ENCODE results near the gene MRPS10. TPM values are rescaled to one million over a fixed set of nuclear protein-coding genes. Genes with fewer than 3 reads are reported as not detected.

The MRPS10 gene
- total RNA-seq, 2 donors from 2014 or later = 8.9 to 14.0 TPM

DNA sequence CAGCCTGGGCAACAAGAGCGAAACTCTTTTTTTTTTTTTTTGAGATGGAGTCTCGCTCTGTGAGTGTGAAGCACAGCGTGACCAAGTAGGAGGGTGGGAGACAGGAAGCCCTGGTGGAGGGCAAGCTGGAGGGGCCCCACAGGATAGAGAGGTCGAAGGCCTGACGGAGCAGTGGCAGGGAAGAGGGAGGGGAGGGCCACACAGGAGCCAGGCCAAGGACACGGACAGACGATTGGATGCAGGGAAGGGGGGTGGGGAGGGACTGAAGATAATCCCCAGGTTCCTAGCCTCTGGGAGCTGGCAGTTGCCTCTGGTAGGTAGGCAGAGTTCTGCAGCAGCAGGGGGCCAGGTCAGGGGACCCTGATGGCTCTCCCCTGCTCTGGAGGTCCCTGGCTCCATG, 55.3 kb downstream of the MRPS10 start:
- intact Hi-C loops (cut with DNase I) = no loop called here
- DNase-seq (no peak), ATAC-seq (no peak)
- Histone ChIP-seq H3K4me1 (no peaks in the 10 kb centered on the region), H3K27ac (no peak overlapping the region), H3K9me3 (no peaks in the 10 kb centered on the region), H3K36me3 (replicated peaks in 1 of 2; ENCODE audit: insufficient read depth in 1 of 2, low read depth in 2 of 2) (no peaks in the 10 kb centered on the region), H3K4me3 (no peak overlapping the region), H3K27me3 (no peaks in the 10 kb centered on the region)
- no peak for TF ChIP-seq POLR2A (IDR thresholded peaks at IDR 0.05)
- 44 to 45% methylated on average over 7 of the region's 7 CpGs for WGBS, 2 donors

- no peaks in the 10 kb centered on the region for H3K9me3 ChIP-seq
- no peak overlapping the region for H3K27ac ChIP-seq
- intact Hi-C loops (cut with DNase I) = no loop called here
- no peak overlapping the region for H3K4me3 ChIP-seq
- WGBS, 2 donors = 50 to 65% methylated on average over 4 of the region's 4 CpGs
- H3K27me3 ChIP-seq = no peaks in the 10 kb centered on the region
- no peaks in the 10 kb centered on the region for H3K4me1 ChIP-seq
- ATAC-seq (no peak), DNase-seq (peak in 2 of 4 donors; percentile 14 to 33)
- TF ChIP-seq, protein P1, sequence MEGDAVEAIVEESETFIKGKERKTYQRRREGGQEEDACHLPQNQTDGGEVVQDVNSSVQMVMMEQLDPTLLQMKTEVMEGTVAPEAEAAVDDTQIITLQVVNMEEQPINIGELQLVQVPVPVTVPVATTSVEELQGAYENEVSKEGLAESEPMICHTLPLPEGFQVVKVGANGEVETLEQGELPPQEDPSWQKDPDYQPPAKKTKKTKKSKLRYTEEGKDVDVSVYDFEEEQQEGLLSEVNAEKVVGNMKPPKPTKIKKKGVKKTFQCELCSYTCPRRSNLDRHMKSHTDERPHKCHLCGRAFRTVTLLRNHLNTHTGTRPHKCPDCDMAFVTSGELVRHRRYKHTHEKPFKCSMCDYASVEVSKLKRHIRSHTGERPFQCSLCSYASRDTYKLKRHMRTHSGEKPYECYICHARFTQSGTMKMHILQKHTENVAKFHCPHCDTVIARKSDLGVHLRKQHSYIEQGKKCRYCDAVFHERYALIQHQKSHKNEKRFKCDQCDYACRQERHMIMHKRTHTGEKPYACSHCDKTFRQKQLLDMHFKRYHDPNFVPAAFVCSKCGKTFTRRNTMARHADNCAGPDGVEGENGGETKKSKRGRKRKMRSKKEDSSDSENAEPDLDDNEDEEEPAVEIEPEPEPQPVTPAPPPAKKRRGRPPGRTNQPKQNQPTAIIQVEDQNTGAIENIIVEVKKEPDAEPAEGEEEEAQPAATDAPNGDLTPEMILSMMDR (IDR thresholded peaks at IDR 0.05) = no peak
- no peak for TF ChIP-seq POLR2A (IDR thresholded peaks at IDR 0.05)
- no peaks in the 10 kb centered on the region for H3K36me3 ChIP-seq (replicated peaks in 1 of 2; ENCODE audit: insufficient read depth in 1 of 2, low read depth in 2 of 2)
Observed at GRCh38 chr6:42159431-42160024, 58.1 kb downstream of the MRPS10 start.

GRCh38 chr6:42158631-42159030, 59.0 kb downstream of the MRPS10 start:
- Histone ChIP-seq H3K4me3 (no peak overlapping the region), H3K4me1 (no peaks in the 10 kb centered on the region), H3K27ac (no peak overlapping the region), H3K27me3 (no peaks in the 10 kb centered on the region), H3K9me3 (no peaks in the 10 kb centered on the region), H3K36me3 (replicated peaks in 1 of 2; ENCODE audit: insufficient read depth in 1 of 2, low read depth in 2 of 2) (no peaks in the 10 kb centered on the region)
- ATAC-seq = no peak
- WGBS, 2 donors = 50 to 80% methylated on average over 1 to 2 of the region's 2 CpGs
- no peak for TF ChIP-seq POLR2A (IDR thresholded peaks at IDR 0.05)
- TF ChIP-seq, protein P1 (IDR thresholded peaks at IDR 0.05) = no peak
- intact Hi-C loops (cut with DNase I) = no loop called here
- no peak for DNase-seq

- intact Hi-C loops (cut with DNase I) = no loop called here
- Histone ChIP-seq H3K4me3 (no peak overlapping the region), H3K27ac (no peak overlapping the region), H3K9me3 (no peaks in the 10 kb centered on the region), H3K27me3 (no peaks in the 10 kb centered on the region), H3K36me3 (replicated peaks in 1 of 2; ENCODE audit: insufficient read depth in 1 of 2, low read depth in 2 of 2) (no peaks in the 10 kb centered on the region), H3K4me1 (no peaks in the 10 kb centered on the region)
- no peak for ATAC-seq
- TF ChIP-seq POLR2A (IDR thresholded peaks at IDR 0.05) = no peak
- TF ChIP-seq, protein P1 (IDR thresholded peaks at IDR 0.05) = no peak
- 87% methylated on average over 2 of the region's 2 CpGs; no CpG with 5 or more reads in 1 of the 2 donors for WGBS, 2 donors
- DNase-seq = no peak
Observed at GRCh38 chr6:42158011-42158410, 59.6 kb downstream of the MRPS10 start.

Other genes starting within 250 kb of the MRPS10 start
- gene TAF8, start 167.3 kb downstream of the MRPS10 start, total RNA-seq = 10 to 100 TPM in 1 of 2 donors, 1 to 10 TPM in 1; 7.6 to 18.2 TPM
- 10 to 100 TPM; 22.1 to 26.0 TPM for gene C6orf132, start 75.2 kb downstream of the MRPS10 start, total RNA-seq
- gene GUCA1A, start 44.5 kb downstream of the MRPS10 start, total RNA-seq = not detected
- gene GUCA1B, start 22.9 kb downstream of the MRPS10 start, total RNA-seq = not detected
- gene TRERF1, start 234.1 kb upstream of the MRPS10 start, total RNA-seq = 1 to 10 TPM; 2.3 to 3.4 TPM

All from body of pancreas (tissue), 4 donors.